ENCODE results near the gene HK3. TPM values are rescaled to one million over a fixed set of nuclear protein-coding genes. Genes with fewer than 3 reads are reported as not detected.

HK3 gene
- total RNA-seq, 1 donor, result 24.2 TPM

GRCh38 chr5:176892663-176893062, 6.5 kb downstream of the HK3 start:
- Histone ChIP-seq H3K27me3 (ENCODE audit: insufficient read depth, low read length) (no peaks in the 10 kb centered on the region), H3K4me3 (ENCODE audit: low read length) (no peak overlapping the region), H3K9me3 (ENCODE audit: low read depth, low read length) (no peaks in the 10 kb centered on the region), H3K4me1 (ENCODE audit: insufficient read depth, low read length) (peaks cover 58% of the 10 kb centered on the region)

GRCh38 chr5:176891331-176891958, 7.7 kb downstream of the HK3 start:
- Histone ChIP-seq H3K9me3 (ENCODE audit: low read depth, low read length) (no peaks in the 10 kb centered on the region), H3K4me1 (ENCODE audit: insufficient read depth, low read length) (peaks cover 46% of the 10 kb centered on the region), H3K27me3 (ENCODE audit: insufficient read depth, low read length) (no peaks in the 10 kb centered on the region), H3K4me3 (ENCODE audit: low read length) (no peak overlapping the region)

- H3K27me3 ChIP-seq (ENCODE audit: insufficient read depth, low read length), result no peaks in the 10 kb centered on the region
- no peaks in the 10 kb centered on the region for H3K9me3 ChIP-seq (ENCODE audit: low read depth, low read length)
- peaks cover 39% of the 10 kb centered on the region for H3K4me1 ChIP-seq (ENCODE audit: insufficient read depth, low read length)
- no peak overlapping the region for H3K4me3 ChIP-seq (ENCODE audit: low read length)
Measured at GRCh38 chr5:176890455-176891330, 8.5 kb downstream of the HK3 start.

GRCh38 chr5:176889321-176890280, 9.5 kb downstream of the HK3 start:
- Histone ChIP-seq H3K27me3 (ENCODE audit: insufficient read depth, low read length) (no peaks in the 10 kb centered on the region), H3K4me1 (ENCODE audit: insufficient read depth, low read length) (peaks cover 28% of the 10 kb centered on the region), H3K9me3 (ENCODE audit: low read depth, low read length) (no peaks in the 10 kb centered on the region), H3K4me3 (ENCODE audit: low read length) (no peak overlapping the region)

- peaks cover 20% of the 10 kb centered on the region for H3K4me1 ChIP-seq (ENCODE audit: insufficient read depth, low read length)
- H3K9me3 ChIP-seq (ENCODE audit: low read depth, low read length), result no peaks in the 10 kb centered on the region
- no peak overlapping the region for H3K4me3 ChIP-seq (ENCODE audit: low read length)
- H3K27me3 ChIP-seq (ENCODE audit: insufficient read depth, low read length), result no peaks in the 10 kb centered on the region
Measured at GRCh38 chr5:176888865-176889165, 10.3 kb downstream of the HK3 start.

GRCh38 chr5:176888016-176888864, 10.9 kb downstream of the HK3 start:
- Histone ChIP-seq H3K4me1 (ENCODE audit: insufficient read depth, low read length) (peaks cover 15% of the 10 kb centered on the region), H3K27me3 (ENCODE audit: insufficient read depth, low read length) (no peaks in the 10 kb centered on the region), H3K9me3 (ENCODE audit: low read depth, low read length) (no peaks in the 10 kb centered on the region), H3K4me3 (ENCODE audit: low read length) (no peak overlapping the region)

- Histone ChIP-seq H3K27me3 (ENCODE audit: insufficient read depth, low read length) (no peaks in the 10 kb centered on the region), H3K4me1 (ENCODE audit: insufficient read depth, low read length) (peaks cover 6% of the 10 kb centered on the region), H3K9me3 (ENCODE audit: low read depth, low read length) (no peaks in the 10 kb centered on the region), H3K4me3 (ENCODE audit: low read length) (no peak overlapping the region)
Measured at GRCh38 chr5:176887252-176887849, 11.8 kb downstream of the HK3 start.

GRCh38 chr5:176886336-176887251, 12.6 kb downstream of the HK3 start:
- H3K9me3 ChIP-seq (ENCODE audit: low read depth, low read length), result no peaks in the 10 kb centered on the region
- no peaks in the 10 kb centered on the region for H3K27me3 ChIP-seq (ENCODE audit: insufficient read depth, low read length)
- H3K4me1 ChIP-seq (ENCODE audit: insufficient read depth, low read length), result no peaks in the 10 kb centered on the region
- no peak overlapping the region for H3K4me3 ChIP-seq (ENCODE audit: low read length)

- no peak overlapping the region for H3K4me3 ChIP-seq (ENCODE audit: low read length)
- no peaks in the 10 kb centered on the region for H3K9me3 ChIP-seq (ENCODE audit: low read depth, low read length)
- no peaks in the 10 kb centered on the region for H3K4me1 ChIP-seq (ENCODE audit: insufficient read depth, low read length)
- H3K27me3 ChIP-seq (ENCODE audit: insufficient read depth, low read length), result no peaks in the 10 kb centered on the region
Measured at GRCh38 chr5:176884571-176884890, 14.6 kb downstream of the HK3 start.

GRCh38 chr5:176883700-176884570, 15.2 kb downstream of the HK3 start:
- no peaks in the 10 kb centered on the region for H3K9me3 ChIP-seq (ENCODE audit: low read depth, low read length)
- H3K4me3 ChIP-seq (ENCODE audit: low read length), result no peak overlapping the region
- H3K27me3 ChIP-seq (ENCODE audit: insufficient read depth, low read length), result no peaks in the 10 kb centered on the region
- H3K4me1 ChIP-seq (ENCODE audit: insufficient read depth, low read length), result no peaks in the 10 kb centered on the region

- Histone ChIP-seq H3K9me3 (ENCODE audit: low read depth, low read length) (no peaks in the 10 kb centered on the region), H3K4me3 (ENCODE audit: low read length) (no peak overlapping the region), H3K4me1 (ENCODE audit: insufficient read depth, low read length) (no peaks in the 10 kb centered on the region), H3K27me3 (ENCODE audit: insufficient read depth, low read length) (no peaks in the 10 kb centered on the region)
Measured at GRCh38 chr5:176882567-176882903, 16.6 kb downstream of the HK3 start.

GRCh38 chr5:176881816-176882566, 17.2 kb downstream of the HK3 start:
- no peak overlapping the region for H3K4me3 ChIP-seq (ENCODE audit: low read length)
- no peaks in the 10 kb centered on the region for H3K4me1 ChIP-seq (ENCODE audit: insufficient read depth, low read length)
- H3K27me3 ChIP-seq (ENCODE audit: insufficient read depth, low read length), result no peaks in the 10 kb centered on the region
- H3K9me3 ChIP-seq (ENCODE audit: low read depth, low read length), result no peaks in the 10 kb centered on the region

All from mononuclear cell (primary cell).